Activated gamma-delta T cell (primary cell): Measurements from ENCODE around the gene OR1J2.
"Not testable (repeated sequence)": the region's sequence is repeated elsewhere in the genome, so short reads cannot be mapped to it uniquely, and the experiment has no call there.

Source experiments
- DNase-seq: peaks from one replicate; lab custom pipeline; 2025; lab: John Stamatoyannopoulos, UW
- total RNA-seq, 2 donors: gene quantifications; one replicate each; lab custom pipeline; 2026; lab: John Stamatoyannopoulos, UW

Gene OR1J2
- 0 to 0.04 reads per million in 2 donors for total RNA-seq

- DNase-seq: no peak
These were observed at the start of gene OR1J2 for GRCh38 chr9:122510502-122510901. Gene OR1J2, plus strand, starts transcription at chr9:122510802. Its CDS starts 0 bp downstream, at chr9:122510802.

GRCh38 chr9:122463828-122464632, 46.6 kb upstream of the OR1J2 start:
- no peak for DNase-seq

DNA sequence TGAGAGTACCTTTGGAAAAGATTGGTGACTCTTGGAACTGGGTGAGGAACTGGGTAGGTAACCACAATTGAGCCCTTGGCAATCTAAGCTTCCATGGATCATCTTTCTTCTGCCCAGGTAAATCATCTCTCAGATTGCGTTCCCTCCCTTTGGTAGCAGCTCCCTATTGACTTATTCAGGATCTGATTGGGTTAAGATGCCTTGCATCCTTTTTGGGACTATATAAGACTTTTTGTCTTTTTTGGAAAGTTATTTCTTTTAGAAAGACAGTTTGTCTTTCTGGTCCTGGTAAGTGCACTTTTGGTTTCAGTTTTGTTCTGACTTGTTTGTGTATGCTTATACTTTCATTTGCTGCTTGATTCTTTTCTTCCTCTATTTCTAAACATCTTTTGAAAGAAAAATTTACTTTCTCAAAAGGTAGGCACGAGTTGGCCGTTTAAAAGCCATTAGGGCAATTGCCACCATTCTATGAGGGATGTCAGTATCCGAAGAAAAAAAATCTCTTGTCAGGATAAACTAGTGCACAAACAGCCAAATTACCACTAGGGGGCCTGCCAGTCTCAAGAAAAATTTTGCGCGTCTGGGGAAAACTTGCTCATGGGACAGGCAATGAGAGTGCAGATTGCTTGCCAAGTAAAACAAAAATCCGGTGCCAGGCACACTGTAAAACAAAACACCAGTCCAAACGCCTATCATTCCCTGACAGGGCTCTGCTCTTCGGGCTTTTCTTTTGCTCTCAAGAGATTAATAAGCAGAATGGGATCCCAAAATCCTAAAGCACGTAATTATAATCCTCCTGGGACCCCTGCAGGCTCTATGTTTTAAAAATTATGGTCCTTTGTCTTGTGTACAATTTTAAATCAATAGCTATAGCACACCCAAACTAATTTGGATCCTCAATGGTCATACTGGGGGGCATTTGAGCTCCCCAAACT, 45.7 kb upstream of the OR1J2 start:
- no peak for DNase-seq

DNA sequence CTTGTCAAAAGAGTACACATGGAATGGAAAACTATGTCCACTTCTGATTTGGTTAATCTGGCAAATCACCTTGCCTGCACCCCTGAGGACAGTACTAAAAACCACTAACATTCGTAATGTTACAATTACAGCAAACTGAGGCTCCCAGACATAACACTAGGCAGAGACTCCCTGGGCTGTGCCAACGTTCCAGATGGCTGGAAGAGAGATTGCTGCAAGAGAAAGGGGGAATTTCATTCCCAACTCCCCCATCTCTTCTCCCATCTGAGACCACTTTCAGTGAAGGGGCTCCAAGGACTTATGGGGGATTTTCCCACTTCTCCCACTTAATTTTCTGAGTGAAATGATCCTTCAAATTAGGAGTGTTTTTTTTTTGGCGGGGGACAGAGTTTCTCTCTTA, 44.1 kb upstream of the OR1J2 start:
- DNase-seq: no peak

- no peak for DNase-seq
These were observed 41.9 kb upstream of the OR1J2 start for GRCh38 chr9:122468735-122469134.

DNA sequence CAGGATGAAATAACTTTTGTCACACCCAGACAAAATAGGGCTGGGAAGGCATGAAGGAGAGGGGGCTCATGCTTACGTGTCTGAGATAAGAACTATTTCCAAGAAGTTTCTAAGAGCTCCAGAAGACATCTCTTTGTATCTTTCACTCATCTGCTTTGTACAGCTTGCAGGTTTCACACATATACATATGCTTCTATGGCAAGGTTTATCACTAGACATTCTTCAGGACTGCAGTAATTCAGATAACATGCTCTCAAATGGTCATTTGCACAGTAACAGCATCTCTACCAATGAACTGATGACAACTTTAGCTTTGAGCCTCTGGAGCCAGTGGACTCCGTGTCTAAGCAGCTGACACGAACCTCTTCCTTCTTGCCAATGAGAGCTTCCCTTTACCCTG, 36.0 kb upstream of the OR1J2 start:
- no peak for DNase-seq

DNA sequence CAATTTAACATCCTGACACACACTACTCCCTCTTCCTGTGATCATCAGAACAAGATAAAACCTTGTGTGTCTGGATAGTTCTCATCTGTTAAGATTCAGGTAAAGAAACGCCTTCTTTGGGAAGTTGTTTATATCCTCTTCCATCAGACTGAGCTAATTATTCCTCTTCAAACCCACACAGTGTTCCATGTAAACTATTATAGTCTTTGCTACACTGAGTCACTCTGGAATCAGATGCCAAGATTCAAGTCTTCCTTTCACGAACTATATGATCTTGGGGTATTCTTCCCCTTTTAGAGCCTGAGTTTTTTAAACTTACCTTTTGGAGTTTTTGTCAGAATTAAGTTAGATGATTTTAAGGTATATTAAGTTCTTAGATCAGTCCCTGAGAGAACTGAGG, 34.9 kb upstream of the OR1J2 start:
- DNase-seq: no peak

- no peak for DNase-seq
These were observed 33.3 kb upstream of the OR1J2 start for GRCh38 chr9:122477346-122477745.

DNA sequence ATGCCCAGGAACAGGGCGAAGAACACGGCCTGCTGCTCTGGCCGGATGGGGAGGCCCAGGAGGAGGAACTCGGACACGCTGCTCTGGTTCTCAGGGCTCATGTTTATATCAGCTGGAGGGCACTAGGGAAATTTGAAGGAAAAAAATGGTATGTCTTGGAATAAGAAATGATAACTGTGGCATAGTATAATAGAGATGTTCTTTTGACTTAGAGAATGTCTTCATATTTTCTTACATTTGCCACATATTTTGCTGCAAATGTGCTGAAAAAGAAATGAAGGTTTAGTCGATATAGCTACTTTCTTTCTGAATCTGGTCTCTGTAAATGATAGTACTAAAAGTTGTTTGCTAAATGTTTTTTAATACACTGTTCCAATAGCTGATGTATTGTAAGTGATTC, 32.8 kb upstream of the OR1J2 start, which contains the start of gene OR1J1:
Gene OR1J1, minus strand, starts transcription at position 101 of the 400 bp plus-strand sequence. Its CDS starts 0 bp downstream, at position 101.
- no peak for DNase-seq

GRCh38 chr9:122479062-122479461, 31.5 kb upstream of the OR1J2 start:
- DNase-seq: no peak

DNA sequence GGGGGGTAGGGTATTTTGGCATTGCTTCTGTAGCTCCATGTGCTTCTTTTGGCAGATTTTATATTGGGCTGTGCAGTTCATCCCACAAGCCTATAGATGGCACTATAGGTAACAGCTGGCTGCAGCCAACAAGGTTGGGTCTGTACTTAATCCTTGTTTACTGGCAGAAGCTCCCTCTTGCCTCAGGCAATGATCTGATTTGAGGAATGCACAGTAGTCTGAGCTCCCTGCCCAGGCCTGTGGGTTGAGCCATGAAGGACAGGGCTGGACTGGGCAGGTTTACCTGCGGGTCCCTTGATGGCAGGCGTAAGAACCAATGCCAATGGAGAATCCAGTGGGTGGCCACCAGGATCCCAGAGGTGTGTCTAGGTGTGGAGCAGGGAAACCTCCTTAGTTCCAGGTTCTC, 11.7 kb upstream of the OR1J2 start:
- no peak for DNase-seq

- no peak for DNase-seq
These were observed 3.6 kb upstream of the OR1J2 start for GRCh38 chr9:122506964-122507363.

DNA sequence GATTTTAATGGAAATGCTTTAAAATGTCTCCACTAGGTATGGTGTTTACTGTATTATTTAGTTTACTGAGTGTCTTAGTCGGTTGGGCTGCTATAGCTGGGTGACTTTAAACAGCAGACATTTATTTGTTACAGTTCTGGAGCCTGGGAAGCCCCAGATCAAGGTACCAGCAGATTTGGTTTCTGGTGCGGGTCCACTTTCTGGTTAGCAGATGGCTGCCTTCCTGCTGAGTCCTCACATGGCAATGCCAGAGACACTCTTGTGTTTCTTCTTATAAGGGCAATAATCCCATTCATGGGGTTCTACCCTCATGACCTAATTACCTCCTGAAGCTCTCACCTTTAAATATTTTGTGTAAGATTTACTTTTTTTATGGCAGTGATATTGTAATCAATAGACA, 7.6 kb downstream of the OR1J2 start:
- no peak for DNase-seq

DNA sequence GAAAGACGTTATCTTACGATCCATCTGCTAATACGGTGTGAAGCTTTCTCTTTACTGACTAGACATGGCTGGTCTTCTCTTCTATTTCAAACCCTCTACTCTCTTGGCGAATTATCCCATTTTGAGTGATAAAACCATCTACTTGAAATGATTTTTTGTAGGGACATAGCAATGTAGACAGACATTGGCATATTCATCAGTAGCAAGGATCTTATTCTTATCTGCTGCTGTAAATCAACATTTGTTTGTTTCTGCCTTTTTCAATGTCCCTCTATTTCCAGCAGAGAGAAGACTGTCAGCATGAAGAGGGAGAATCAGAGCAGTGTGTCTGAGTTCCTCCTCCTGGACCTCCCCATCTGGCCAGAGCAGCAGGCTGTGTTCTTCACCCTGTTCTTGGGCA, 8.2 kb downstream of the OR1J2 start, which contains the start of gene OR1J4:
Gene OR1J4, plus strand, starts transcription at position 301 of the 400 bp plus-strand sequence. Its CDS starts 0 bp downstream, at position 301.
- DNase-seq: no peak

GRCh38 chr9:122519376-122519775, 8.8 kb downstream of the OR1J2 start:
- DNase-seq: no peak

DNA sequence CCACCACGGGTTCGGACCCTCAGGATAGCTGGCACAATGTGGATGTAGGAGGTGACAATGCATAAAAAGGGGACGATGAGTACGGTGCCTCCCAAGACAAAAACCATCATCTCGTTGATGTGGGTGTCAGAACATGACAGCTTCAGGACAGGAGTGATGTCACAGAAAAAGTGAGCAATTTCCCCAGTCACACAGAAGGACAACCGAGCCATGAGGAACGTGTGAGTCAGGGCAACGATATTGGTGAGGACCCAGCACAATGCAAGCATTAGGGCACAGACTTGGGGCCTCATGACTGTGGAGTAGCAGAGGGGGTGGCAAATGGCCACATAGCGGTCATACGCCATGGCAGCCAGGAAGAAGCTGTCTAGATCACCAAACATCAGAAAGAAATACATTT, 16.0 kb downstream of the OR1J2 start:
- DNase-seq: no peak

GRCh38 chr9:122527193-122527592, 16.6 kb downstream of the OR1J2 start, which contains the start of gene OR1N1:
Gene OR1N1, minus strand, starts transcription at chr9:122527293. Its CDS starts 0 bp downstream, at chr9:122527293.
- DNase-seq: no peak

DNA sequence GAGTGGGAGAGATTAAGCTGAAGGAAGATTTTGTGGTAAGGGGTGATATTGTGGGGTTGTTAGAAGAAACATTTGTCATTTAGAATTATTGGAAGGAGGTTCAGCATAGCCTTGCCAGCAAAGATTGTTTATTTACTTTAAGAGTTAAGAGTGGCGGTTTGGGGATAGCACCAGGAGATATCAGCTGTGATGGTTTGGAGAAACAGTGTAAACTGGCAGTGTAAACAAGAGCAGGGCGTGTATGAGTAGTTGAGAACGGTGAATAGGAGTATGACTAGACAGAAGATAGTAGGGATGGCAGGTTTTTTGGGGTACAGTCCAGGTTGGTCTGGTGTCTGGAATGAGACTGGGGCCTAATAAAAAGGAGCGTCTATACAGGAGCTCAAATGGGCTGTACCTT, 20.6 kb downstream of the OR1J2 start:
- DNase-seq: not testable (repeated sequence)

DNA sequence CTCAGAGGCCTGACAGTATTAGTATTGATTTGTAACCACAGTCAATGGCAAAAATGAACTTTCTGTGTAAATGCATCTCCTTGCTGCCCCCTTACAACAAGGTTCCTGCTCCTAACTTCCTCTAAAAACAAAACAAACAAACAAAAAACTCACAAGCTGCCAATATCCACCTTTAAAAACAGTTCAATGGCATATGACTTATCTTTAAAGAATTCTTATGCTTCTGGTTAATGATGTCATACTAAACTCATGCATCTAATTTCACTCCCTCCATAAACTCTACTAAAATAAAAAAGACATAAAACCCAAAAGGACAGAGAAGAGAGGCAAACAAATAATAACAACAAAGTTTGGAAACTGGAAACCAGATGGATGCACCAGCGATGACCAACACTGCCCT, 25.5 kb downstream of the OR1J2 start:
- DNase-seq: no peak

GRCh38 chr9:122537066-122537465, 26.5 kb downstream of the OR1J2 start:
- not testable (repeated sequence) for DNase-seq

DNA sequence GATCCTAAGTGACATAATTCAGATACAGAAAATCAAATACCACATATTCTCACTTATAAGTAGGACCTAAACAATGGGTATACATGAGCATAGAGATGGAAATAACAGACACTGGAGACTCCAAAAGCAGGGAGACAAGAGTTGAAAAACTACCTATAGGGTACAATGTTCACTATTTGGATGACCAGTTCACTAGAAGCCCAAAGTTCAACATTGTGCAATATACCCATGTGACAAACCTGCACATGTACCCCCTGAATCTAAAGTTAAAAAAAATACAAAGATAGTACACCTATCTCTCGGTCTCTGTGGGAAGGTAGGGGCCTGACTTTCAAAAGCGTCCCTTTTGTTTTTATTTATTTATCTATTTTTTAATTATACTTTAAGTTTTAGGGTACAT, 28.2 kb downstream of the OR1J2 start:
- DNase-seq: no peak

DNA sequence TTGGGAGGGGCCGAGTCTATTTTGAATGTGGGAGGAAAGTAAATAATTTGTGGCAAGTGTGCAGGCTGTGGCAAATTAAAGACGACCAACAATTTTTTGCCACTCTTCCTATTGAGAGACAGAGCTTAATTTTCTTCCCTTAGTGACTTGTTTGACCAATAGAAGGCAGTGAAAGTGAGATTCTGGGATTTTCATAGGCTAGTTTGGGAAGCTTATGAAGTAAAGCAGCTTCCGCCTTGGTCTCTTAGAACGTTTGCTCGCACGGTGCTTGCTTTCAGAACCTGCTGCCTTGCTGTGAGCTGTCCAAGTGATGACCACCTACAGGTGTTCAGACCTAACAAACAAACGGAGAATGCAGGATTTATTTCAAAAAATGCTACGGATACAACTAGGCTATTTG, 35.6 kb downstream of the OR1J2 start:
- DNase-seq: no peak
